GM23338 (cell line): Measurements from ENCODE around the gene KRTAP5-6. TPM values are rescaled to one million over a fixed set of nuclear protein-coding genes. Genes with fewer than 3 reads are reported as not detected.

Experiments
- ATAC-seq: fragments of 200-7000 bp; cut with Tn5 transposase; 3 replicates; pipeline ENCODE4 v1.9.1; 2020
- DNase-seq: peaks from one replicate; pipeline ENCODE4 v3.0.0-alpha.2; 2015; ENCODE audit warnings: low spot score
- H2AFZ ChIP-seq: fragments of 200-600 bp; sonication (generic); 2 replicates; pipeline ENCODE4 v1.8.0; 2016; ENCODE audit warnings: antibody characterized with exemption, mild to moderate bottlenecking, moderate library complexity
- H3F3A ChIP-seq: fragments of 200-600 bp; sonication (generic); replicated peaks from 2 replicates; pipeline ENCODE4 v1.8.0; 2017; ENCODE audit warnings: antibody characterized with exemption, mixed run types, low read depth
- H3K27ac ChIP-seq: fragments of 200-600 bp; sonication (generic); 2 replicates; pipeline ENCODE4 v1.6.1; 2016; ENCODE audit warnings: low read depth
- H3K27me3 ChIP-seq: fragments of 200-600 bp; sonication (generic); 2 replicates; pipeline ENCODE4 v1.8.0; 2016; ENCODE audit warnings: mild to moderate bottlenecking, mixed run types, moderate library complexity; ENCODE audit not compliant: insufficient read depth
- H3K36me3 ChIP-seq: fragments of 200-600 bp; sonication (generic); 2 replicates; pipeline ENCODE4 v1.8.0; 2016; ENCODE audit warnings: mild to moderate bottlenecking; ENCODE audit not compliant: insufficient read depth
- H3K4me1 ChIP-seq: fragments of 200-600 bp; sonication (generic); 2 replicates; pipeline ENCODE4 v1.8.0; 2016; ENCODE audit warnings: mild to moderate bottlenecking, moderate library complexity; ENCODE audit not compliant: insufficient read depth
- H3K4me2 ChIP-seq: fragments of 200-600 bp; sonication (generic); 2 replicates; pipeline ENCODE4 v1.7.1; 2017; ENCODE audit warnings: mixed run types
- H3K4me3 ChIP-seq: fragments of 200-600 bp; sonication (generic); 2 replicates; pipeline ENCODE4 v1.6.1; 2016; ENCODE audit warnings: mixed run types
- H3K79me2 ChIP-seq: fragments of 200-600 bp; sonication (generic); replicated peaks from 2 replicates; pipeline ENCODE4 v1.8.0; 2017; ENCODE audit warnings: mild to moderate bottlenecking; ENCODE audit not compliant: insufficient read depth
- H3K9me2 ChIP-seq: fragments of 200-600 bp; sonication (generic); 2 replicates; pipeline ENCODE4 v1.8.0; 2017; ENCODE audit not compliant: insufficient read depth
- H4K20me1 ChIP-seq: fragments of 200-600 bp; sonication (generic); replicated peaks from 2 replicates; pipeline ENCODE4 v1.8.0; 2017; ENCODE audit warnings: mild to moderate bottlenecking; ENCODE audit not compliant: insufficient read depth
- H3K27ac Mint-ChIP-seq: 2 replicates; pipeline ENCODE4 v1.8.0; 2020; ENCODE audit warnings: inconsistent platforms, mild to moderate bottlenecking, moderate library complexity, mixed read lengths
- H3K27me3 Mint-ChIP-seq: 3 replicates; pipeline ENCODE4 v1.8.0; 2022; ENCODE audit warnings: low read depth, mild to moderate bottlenecking, moderate library complexity, mixed read lengths, inconsistent platforms; ENCODE audit not compliant: insufficient read depth, poor library complexity
- H3K36me3 Mint-ChIP-seq: 3 replicates; pipeline ENCODE4 v1.8.0; 2021; ENCODE audit warnings: low read depth, mild to moderate bottlenecking, inconsistent platforms, moderate library complexity, mixed read lengths
- H3K4me1 Mint-ChIP-seq: 3 replicates; pipeline ENCODE4 v1.8.0; 2020; ENCODE audit warnings: mild to moderate bottlenecking, inconsistent platforms, mixed read lengths
- H3K4me3 Mint-ChIP-seq: 3 replicates; pipeline ENCODE4 v1.8.0; 2021; ENCODE audit warnings: moderate library complexity, mild to moderate bottlenecking, inconsistent platforms, mixed read lengths
- H3K9me3 Mint-ChIP-seq: 3 replicates; pipeline ENCODE4 v1.8.0; 2020; ENCODE audit warnings: moderate library complexity, mild to moderate bottlenecking, inconsistent platforms, mixed read lengths
- CREB1 ChIP-seq: fragments of 250-450 bp; sonication (Bioruptor Pico); IDR thresholded peaks from 2 replicates; pipeline ENCODE4 v1.5.0; 2020; ENCODE audit warnings: low read depth, mild to moderate bottlenecking, moderate library complexity
- CTCF ChIP-seq, 2 experiments: fragments of 200-600 bp in 1 of 2; sonication (generic) in 1 of 2; conservative IDR thresholded peaks; 2 replicates each; pipeline versions ENCODE4 v1.5.1 to v1.6.1; 2016 to 2017; ENCODE audit warnings: antibody characterized with exemption in 2 of 2, low read depth in 2 of 2, mild to moderate bottlenecking in 2 of 2, moderate library complexity in 1 of 2
- EZH2 ChIP-seq: fragments of 200-600 bp; sonication (generic); IDR thresholded peaks from one replicate; pipeline ENCODE4 v1.8.0; 2017; ENCODE audit warnings: antibody characterized with exemption, mild to moderate bottlenecking, low read depth; ENCODE audit not compliant: unreplicated experiment
- EZH2phosphoT487 ChIP-seq: fragments of 200-600 bp; sonication (generic); IDR thresholded peaks from one replicate; pipeline ENCODE4 v1.8.1; 2018; ENCODE audit warnings: antibody characterized with exemption; ENCODE audit not compliant: unreplicated experiment
- JUNB ChIP-seq: IDR thresholded peaks from one replicate; pipeline ENCODE4 v1.6.1; 2016; ENCODE audit warnings: antibody characterized with exemption; ENCODE audit not compliant: unreplicated experiment
- NANOG ChIP-seq: IDR thresholded peaks from 2 replicates; pipeline ENCODE4 v1.6.1; 2016; ENCODE audit warnings: antibody characterized with exemption, borderline replicate concordance
- POLR2AphosphoS5 ChIP-seq: IDR thresholded peaks from 2 replicates; pipeline ENCODE4 v1.6.1; 2016; ENCODE audit warnings: antibody characterized with exemption, low read depth
- REST ChIP-seq: IDR thresholded peaks from one replicate; pipeline ENCODE4 v1.6.1; 2018; ENCODE audit warnings: antibody characterized with exemption; ENCODE audit not compliant: unreplicated experiment
- STAT1 ChIP-seq: IDR thresholded peaks from one replicate; pipeline ENCODE4 v1.6.1; 2016; ENCODE audit warnings: antibody characterized with exemption; ENCODE audit not compliant: unreplicated experiment
- ZNF114 ChIP-seq: fragments of 250-450 bp; sonication (Bioruptor Pico); IDR thresholded peaks from 2 replicates; pipeline ENCODE4 v1.5.0; 2020; ENCODE audit warnings: mild to moderate bottlenecking, moderate library complexity
- ZNF331 ChIP-seq: fragments of 250-450 bp; sonication (Bioruptor Pico); IDR thresholded peaks from 2 replicates; pipeline ENCODE4 v1.5.0; 2020; ENCODE audit warnings: low read depth, mild to moderate bottlenecking, moderate library complexity
- ZNF462 ChIP-seq: fragments of 250-450 bp; sonication (Bioruptor Pico); IDR thresholded peaks from 2 replicates; pipeline ENCODE4 v1.5.0; 2020; ENCODE audit warnings: mild to moderate bottlenecking, moderate library complexity
- polyA plus RNA-seq: library from polyadenylated mRNA; unstranded; fragments of >200 nt; fragmentation: Nextera tagmentation; extraction: Ambion mirVana; gene quantifications from 2 replicates; pipeline ENCODE4 v1.2.1, GENCODE V29; 2016
- total RNA-seq: library from RNA; depleted of rRNA; stranded (reverse); fragments of >200 nt; shearing (Covaris generic); gene quantifications from 2 replicates; pipeline ENCODE4 v1.2.3, GENCODE V29; 2014
- TF ChIP-seq, protein P1 (sequence below): IDR thresholded peaks from 2 replicates; pipeline ENCODE4 v1.6.1; 2016; ENCODE audit warnings: antibody characterized with exemption

The KRTAP5-6 gene
- total and polyA plus RNA-seq, 2 experiments from 2014 or later: not detected

DNA sequence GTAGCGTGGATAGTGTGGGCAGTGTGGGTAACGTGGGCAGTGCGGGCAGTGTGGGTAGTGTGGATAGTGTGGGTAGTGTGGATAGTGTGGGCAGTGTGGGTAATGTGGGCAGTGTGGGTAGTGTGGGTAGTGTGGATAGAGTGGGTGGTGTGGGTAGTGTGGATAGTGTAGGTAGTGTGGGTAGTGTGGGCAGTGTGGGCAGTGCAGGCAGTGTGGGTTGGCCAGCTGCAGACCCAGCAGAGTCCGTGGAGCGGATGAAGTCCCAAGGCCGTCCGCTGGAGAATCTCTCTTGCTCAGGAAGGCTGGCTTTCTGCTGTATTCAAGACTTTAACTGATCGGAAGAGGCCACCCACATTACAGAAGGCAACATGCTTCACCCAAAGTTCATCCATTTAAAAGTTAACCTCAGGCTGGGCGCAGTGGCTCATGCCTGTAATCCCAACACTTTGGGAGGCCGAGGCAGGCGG lies 26.1 kb upstream of the KRTAP5-6 start:
- DNase-seq (no peak), ATAC-seq (no peak)
- TF ChIP-seq POLR2AphosphoS5 (no peak), CTCF (conservative IDR thresholded peaks at IDR 0.05; ENCODE audit: low read depth in 2 of 2) (no peak), ZNF462 (no peak), ZNF331 (CRISPR knock-in tag) (no peak), CREB1 (CRISPR knock-in tag) (no peak), REST (no peak), ZNF114 (CRISPR knock-in tag) (no peak), STAT1 (no peak), NANOG (no peak), JUNB (no peak), EZH2 (no peak), EZH2phosphoT487 (no peak)
- TF ChIP-seq, protein P1, sequence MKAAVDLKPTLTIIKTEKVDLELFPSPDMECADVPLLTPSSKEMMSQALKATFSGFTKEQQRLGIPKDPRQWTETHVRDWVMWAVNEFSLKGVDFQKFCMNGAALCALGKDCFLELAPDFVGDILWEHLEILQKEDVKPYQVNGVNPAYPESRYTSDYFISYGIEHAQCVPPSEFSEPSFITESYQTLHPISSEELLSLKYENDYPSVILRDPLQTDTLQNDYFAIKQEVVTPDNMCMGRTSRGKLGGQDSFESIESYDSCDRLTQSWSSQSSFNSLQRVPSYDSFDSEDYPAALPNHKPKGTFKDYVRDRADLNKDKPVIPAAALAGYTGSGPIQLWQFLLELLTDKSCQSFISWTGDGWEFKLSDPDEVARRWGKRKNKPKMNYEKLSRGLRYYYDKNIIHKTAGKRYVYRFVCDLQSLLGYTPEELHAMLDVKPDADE: no peak
- Histone ChIP-seq H3K4me3 (no peak overlapping the region), H3K4me2 (no peak overlapping the region), H4K20me1 (no peaks in the 10 kb centered on the region), H3K27me3 (no peaks in the 10 kb centered on the region), H3K27ac (no peak overlapping the region), H3F3A (no peaks in the 10 kb centered on the region), H3K36me3 (no peaks in the 10 kb centered on the region), H3K79me2 (no peaks in the 10 kb centered on the region), H3K9me2 (no peaks in the 10 kb centered on the region), H3K4me1 (no peaks in the 10 kb centered on the region), H2AFZ (no peak overlapping the region)
- Mint-ChIP-seq H3K4me1 (no peaks in the 10 kb centered on the region), H3K4me3 (no peak overlapping the region), H3K27ac (no peak overlapping the region), H3K9me3 (no peaks in the 10 kb centered on the region), H3K27me3 (peaks cover 14% of the 10 kb centered on the region), H3K36me3 (no peaks in the 10 kb centered on the region)
